GM18499 (cell line): ENCODE measurements around the gene PCDH15.

Source experiments
- ATAC-seq: cut with Tn5 transposase; IDR thresholded peaks from one replicate; pipeline ENCODE4 v1.9.1; 2021; ENCODE audit warnings: moderate number of reproducible peaks; ENCODE audit not compliant: insufficient read depth, unreplicated experiment

Gene PCDH15

GRCh38 chr10:54800741-54801421, at the start of gene PCDH15:
Gene PCDH15, minus strand, starts transcription at chr10:54801231. Its CDS starts 136,969 bp downstream, at chr10:54664262.
- ATAC-seq: no peak

GRCh38 chr10:54843932-54844331, 42.9 kb upstream of the PCDH15 start:
- no peak for ATAC-seq

DNA sequence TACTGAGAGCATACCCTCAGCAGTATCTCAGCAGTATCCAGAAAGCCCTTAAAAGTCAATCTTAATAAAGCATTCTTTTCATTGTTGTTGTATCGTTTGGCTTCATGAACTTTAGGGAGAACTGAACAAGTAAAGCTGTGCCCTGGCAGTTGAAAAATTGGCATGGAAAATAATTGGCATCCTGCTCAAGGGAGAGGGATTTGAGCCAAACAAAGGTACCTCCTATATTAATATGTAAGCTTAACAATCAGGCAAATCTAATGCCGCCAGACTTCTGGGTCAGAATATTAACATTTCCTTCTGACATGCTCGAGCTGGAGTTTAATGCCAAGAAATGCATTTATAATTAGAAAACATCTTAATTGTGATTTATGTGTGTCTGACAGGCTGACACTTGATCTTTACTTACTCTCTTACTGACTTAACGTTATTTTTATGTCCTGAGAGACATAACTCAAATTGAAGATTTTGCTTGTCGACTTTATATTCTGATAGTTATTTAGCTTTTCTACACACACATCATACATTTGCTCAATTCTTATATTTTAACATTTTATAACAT, 42.1 kb upstream of the PCDH15 start:
- ATAC-seq: no peak

DNA sequence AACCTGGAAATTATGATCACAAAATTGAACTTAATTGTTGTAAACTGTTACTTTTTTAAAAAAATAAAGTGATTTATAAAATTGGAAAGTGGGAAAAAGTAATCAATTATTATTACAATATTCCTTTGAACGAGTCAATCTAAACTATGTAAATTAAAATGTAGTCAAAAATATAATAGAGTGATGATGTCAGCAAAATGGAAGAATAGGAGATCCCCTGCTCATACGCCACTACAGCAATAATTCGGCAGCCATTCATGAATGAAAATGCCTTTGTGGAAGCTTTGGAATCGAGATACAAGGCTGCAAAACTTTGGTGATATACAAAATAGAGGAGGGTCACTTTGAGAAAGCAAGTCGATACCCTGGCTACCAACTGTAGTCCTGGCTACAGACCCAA, 36.4 kb upstream of the PCDH15 start:
- ATAC-seq: no peak

- no peak for ATAC-seq
Measured at GRCh38 chr10:54833029-54833428, 32.0 kb upstream of the PCDH15 start.

GRCh38 chr10:54826994-54827560, 26.0 kb upstream of the PCDH15 start:
- ATAC-seq: no peak

GRCh38 chr10:54815583-54815982, 14.6 kb upstream of the PCDH15 start:
- no peak for ATAC-seq

- ATAC-seq: no peak
Measured at GRCh38 chr10:54808186-54808935, 7.3 kb upstream of the PCDH15 start.

DNA sequence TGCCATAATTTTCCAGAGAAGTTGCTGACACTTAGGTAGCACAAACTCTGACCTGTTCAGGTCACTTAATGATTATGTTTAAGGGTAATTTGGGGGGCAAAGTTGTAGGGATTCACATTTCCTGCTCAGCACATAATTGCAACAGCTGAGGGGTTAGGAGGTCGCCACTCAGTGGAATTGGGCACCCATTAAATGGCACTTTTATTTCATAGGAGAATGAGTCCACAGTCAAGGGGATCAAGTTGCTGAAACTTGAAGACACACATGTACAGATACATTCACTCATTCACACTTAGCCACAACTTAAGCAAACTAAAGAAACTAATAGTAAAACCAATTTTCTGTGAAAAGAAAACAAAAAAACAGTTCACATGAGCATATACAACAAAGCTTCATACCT, 1.5 kb downstream of the PCDH15 start:
- ATAC-seq: no peak

DNA sequence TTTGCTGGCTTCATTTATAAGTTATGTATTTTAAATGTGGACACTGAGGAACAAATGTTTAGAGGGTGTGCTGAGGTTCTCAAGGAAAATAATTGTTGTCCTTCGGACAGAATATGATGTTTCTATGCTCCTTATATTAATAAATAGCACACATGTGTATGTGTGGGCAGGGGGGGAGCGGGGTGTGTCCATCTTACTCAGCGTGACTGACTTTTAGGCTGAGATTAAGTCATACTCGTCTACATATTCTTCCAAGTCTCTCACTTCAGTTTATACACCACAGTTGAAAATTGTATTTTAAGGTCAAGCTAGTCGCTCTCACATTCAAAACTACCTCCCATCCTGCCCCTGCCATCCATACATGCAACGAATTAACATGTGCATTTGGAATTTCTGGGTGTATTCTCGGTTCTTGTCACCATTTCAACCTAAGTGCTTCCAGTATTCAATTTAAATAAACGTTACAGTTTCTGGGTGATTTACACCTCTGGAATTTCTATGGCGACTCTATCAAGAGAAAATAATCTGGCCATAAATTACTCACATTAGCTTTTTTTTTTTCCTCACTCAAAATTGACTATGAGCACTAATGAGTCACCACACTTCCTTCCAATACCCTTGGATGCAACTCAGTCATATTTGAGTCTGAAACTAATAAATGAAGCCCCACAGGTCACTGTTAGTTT, 3.3 kb downstream of the PCDH15 start:
- ATAC-seq: no peak

- ATAC-seq: no peak
Measured at GRCh38 chr10:54796881-54797280, 4.2 kb downstream of the PCDH15 start.

- ATAC-seq: no peak
Measured at GRCh38 chr10:54776622-54777021, 24.4 kb downstream of the PCDH15 start.

DNA sequence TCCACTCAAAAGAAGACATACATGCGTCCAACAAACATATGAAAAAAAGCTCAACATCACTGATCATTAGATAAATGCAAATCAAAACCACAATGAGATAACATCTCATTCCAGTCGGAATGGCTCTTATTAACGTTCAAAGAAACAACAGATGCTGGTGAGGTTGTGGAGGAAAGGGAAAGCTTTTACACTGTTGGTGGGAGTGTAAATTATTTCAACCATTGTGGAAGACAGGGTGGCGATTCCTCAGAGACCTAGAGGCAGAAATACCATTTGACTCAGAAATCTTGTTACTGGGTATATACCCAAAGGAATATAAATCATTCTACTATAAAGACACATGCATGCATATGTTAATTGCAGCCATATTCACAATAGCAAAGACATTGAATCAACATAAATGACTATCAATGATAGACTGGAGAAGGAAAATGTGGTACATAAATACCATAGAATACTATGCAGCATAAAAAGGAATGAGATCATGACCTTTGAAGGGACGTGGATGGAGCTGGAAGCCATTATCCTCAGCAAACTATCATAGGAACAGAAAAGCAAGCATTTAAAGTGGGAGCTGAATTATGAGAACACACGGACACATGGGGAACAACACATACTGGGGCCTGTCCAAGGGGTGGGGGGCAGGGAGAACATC, 28.4 kb downstream of the PCDH15 start:
- ATAC-seq: no peak

DNA sequence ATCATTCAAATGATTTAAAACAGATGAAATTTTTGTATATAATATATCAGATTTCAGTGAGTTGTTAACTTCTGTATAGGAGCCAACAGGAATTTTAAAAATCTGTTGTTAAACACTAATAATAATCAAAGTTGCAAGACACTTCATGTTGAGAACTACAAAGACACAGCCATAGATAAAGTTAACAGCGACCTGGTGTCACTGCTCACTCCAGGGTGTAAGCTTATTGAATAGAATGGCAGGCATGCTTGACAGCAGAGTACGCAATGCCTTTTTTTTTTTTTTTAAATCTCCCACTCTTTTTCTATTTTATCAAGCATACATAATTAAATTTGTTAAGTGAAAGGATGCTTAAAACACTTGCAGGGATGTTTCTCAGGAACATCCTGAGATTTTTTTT, 32.0 kb downstream of the PCDH15 start:
- no peak for ATAC-seq

DNA sequence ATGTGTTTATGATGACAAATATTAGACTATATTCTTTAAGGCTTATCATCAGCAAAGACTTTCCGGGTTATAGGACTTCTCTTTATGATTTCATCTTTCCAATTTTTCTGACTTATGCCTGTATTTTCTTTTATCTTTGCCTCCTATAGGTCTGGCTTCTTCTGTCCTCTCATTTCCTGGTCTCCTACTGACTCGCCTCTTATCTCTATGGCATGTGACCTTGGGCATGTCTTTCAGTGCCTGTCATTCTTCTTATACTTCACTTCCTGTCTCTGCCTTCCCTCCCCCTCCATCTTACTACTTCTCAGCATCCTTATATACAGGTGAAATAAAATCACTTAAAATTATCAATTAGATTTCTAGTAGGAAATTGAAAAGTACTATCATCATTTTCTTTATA, 42.2 kb downstream of the PCDH15 start:
- no peak for ATAC-seq

- ATAC-seq: no peak
Measured at GRCh38 chr10:54749623-54750022, 51.4 kb downstream of the PCDH15 start.

DNA sequence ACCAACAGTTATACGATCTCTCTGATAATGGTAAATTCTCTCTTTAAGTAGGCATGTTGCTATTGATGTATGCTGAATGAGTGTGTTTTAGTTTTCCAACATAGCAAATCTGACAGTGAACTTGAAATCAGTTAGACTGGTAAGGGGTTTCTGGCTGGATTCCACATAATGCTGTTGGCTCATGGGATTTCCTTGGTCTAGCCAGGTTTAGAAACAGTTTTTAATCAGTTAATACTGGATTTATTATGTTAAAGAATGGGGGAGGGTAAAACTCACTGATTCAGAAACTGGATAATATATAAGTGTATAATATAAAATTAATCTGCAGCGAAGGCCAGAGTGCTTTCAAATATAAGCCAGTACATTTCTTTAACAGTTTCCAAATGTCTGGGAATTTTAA, 55.6 kb downstream of the PCDH15 start:
- no peak for ATAC-seq

DNA sequence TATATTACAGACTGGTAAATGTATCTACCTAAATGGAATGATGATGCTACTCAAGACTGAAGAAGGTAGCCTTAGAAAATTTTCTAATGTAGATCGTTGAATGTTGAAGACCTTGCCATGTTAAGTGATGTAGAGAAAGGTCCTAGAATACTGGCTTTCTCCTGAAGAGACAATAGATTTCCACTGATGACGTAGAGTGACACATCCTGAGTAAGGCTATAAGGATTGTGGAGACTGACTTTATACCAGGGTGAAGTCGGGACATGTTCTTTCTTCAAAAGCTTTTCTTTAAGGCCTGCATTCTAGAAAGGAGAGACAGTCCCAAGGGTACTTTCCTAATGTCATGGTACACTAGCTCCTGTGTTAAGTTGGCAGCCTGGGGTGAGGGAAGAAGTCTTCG, 58.6 kb downstream of the PCDH15 start:
- no peak for ATAC-seq

DNA sequence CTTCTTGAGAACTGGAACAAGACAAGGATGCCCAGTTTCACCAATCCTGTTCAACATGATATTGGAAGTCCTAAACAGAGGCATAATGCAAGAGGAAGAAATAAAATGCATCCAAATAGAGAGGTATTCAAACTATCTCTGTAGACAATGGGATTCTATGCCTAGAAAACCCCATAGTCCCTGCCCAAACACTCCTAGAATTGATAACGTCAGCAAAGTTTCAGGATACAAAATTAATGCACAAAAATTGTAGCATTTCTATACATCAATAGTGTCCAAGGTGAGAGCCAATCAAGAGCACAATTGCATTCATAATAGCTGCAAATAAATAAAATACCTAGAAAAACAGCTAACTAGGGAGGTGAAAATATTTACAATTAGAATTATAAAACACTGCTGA, 72.5 kb downstream of the PCDH15 start:
- ATAC-seq: no peak

GRCh38 chr10:54722075-54722474, 79.0 kb downstream of the PCDH15 start:
- no peak for ATAC-seq
